ENCODE measurements around the gene NDUFB11. TPM values are rescaled to one million over a fixed set of nuclear protein-coding genes. Genes with fewer than 3 reads are reported as not detected.
"Not testable (repeated sequence)": the region's sequence is repeated elsewhere in the genome, so short reads cannot be mapped to it uniquely, and the experiment has no call there.

NDUFB11 gene
- total RNA-seq, 2 donors from 2014 or later: 24.0 to 35.3 TPM

GRCh38 chrX:47146121-47146935 is 1.8 kb upstream of the NDUFB11 start:
- peaks cover 9 to 22% of the 10 kb centered on the region in 2 donors for H3K4me1 ChIP-seq (ENCODE audit: control insufficient read depth in 1 of 2, low read depth in 2 of 2)
- DNase-seq (ENCODE audit: low spot score): no peak
- TF ChIP-seq CTCF (IDR thresholded peaks at IDR 0.05): no peak

GRCh38 chrX:47145395-47146120 is 1.1 kb upstream of the NDUFB11 start:
- no peak for ATAC-seq (ENCODE audit: insufficient number of reproducible peaks, low FRiP score, low read depth)

More at GRCh38 chrX:47146121-47146935, 1.8 kb upstream of the NDUFB11 start:
- H3K4me3 ChIP-seq: peak overlapping the region; percentile 83
- peak overlapping the region in 1 of 2 donors; percentile 96 for H3K27ac ChIP-seq
- no peaks in the 10 kb centered on the region for H3K9me3 ChIP-seq
- no peaks in the 10 kb centered on the region for H3K27me3 ChIP-seq (replicated peaks; ENCODE audit: insufficient read depth)
- H3K36me3 ChIP-seq: no peaks in the 10 kb centered on the region
- no peak for ATAC-seq (ENCODE audit: insufficient number of reproducible peaks, low FRiP score, low read depth)

GRCh38 chrX:47143894-47144625 is 442 bp downstream of the NDUFB11 start:
- H3K4me3 ChIP-seq: peak overlapping the region; percentile 83
- ATAC-seq (ENCODE audit: insufficient number of reproducible peaks, low FRiP score, low read depth) (no peak), DNase-seq (ENCODE audit: low spot score) (no peak)
- no peaks in the 10 kb centered on the region for H3K27me3 ChIP-seq (replicated peaks; ENCODE audit: insufficient read depth)
- TF ChIP-seq CTCF (IDR thresholded peaks at IDR 0.05): no peak
- no peaks in the 10 kb centered on the region for H3K9me3 ChIP-seq
- no peaks in the 10 kb centered on the region for H3K36me3 ChIP-seq
- H3K4me1 ChIP-seq (ENCODE audit: control insufficient read depth in 1 of 2, low read depth in 2 of 2): peaks cover 9 to 22% of the 10 kb centered on the region in 2 donors
- peak overlapping the region; percentile 94 to 96 for H3K27ac ChIP-seq

More at GRCh38 chrX:47145395-47146120, 1.1 kb upstream of the NDUFB11 start:
- no peak for DNase-seq (ENCODE audit: low spot score)
- TF ChIP-seq CTCF (IDR thresholded peaks at IDR 0.05): no peak
- H3K4me1 ChIP-seq (ENCODE audit: control insufficient read depth in 1 of 2, low read depth in 2 of 2): peaks cover 9 to 22% of the 10 kb centered on the region in 2 donors
- H3K27ac ChIP-seq: peak overlapping the region; percentile 94 to 96
- no peaks in the 10 kb centered on the region for H3K27me3 ChIP-seq (replicated peaks; ENCODE audit: insufficient read depth)
- no peaks in the 10 kb centered on the region for H3K36me3 ChIP-seq
- H3K9me3 ChIP-seq: no peaks in the 10 kb centered on the region
- peak overlapping the region; percentile 83 for H3K4me3 ChIP-seq

GRCh38 chrX:47138171-47138570 is 6.3 kb downstream of the NDUFB11 start:
- TF ChIP-seq CTCF (IDR thresholded peaks at IDR 0.05): no peak
- DNase-seq (ENCODE audit: low spot score): no peak
- ATAC-seq (ENCODE audit: insufficient number of reproducible peaks, low FRiP score, low read depth): no peak

GRCh38 chrX:47135650-47136049 is 8.9 kb downstream of the NDUFB11 start:
- not testable (repeated sequence) for H3K36me3 ChIP-seq; H3K4me3 ChIP-seq; H3K27me3 ChIP-seq (replicated peaks; ENCODE audit: insufficient read depth); DNase-seq (ENCODE audit: low spot score); H3K27ac ChIP-seq; ATAC-seq (ENCODE audit: insufficient number of reproducible peaks, low FRiP score, low read depth); H3K9me3 ChIP-seq; H3K4me1 ChIP-seq (ENCODE audit: control insufficient read depth in 1 of 2, low read depth in 2 of 2)

More at GRCh38 chrX:47138171-47138570, 6.3 kb downstream of the NDUFB11 start:
- no peaks in the 10 kb centered on the region for H3K9me3 ChIP-seq
- no peak overlapping the region for H3K27ac ChIP-seq
- H3K36me3 ChIP-seq: no peaks in the 10 kb centered on the region
- H3K4me3 ChIP-seq: no peak overlapping the region
- no peaks in the 10 kb centered on the region for H3K27me3 ChIP-seq (replicated peaks; ENCODE audit: insufficient read depth)
- no peaks in the 10 kb centered on the region for H3K4me1 ChIP-seq (ENCODE audit: control insufficient read depth in 1 of 2, low read depth in 2 of 2)
